Effector CD4-positive, alpha-beta T cell (primary cell): Measurements from ENCODE around the gene TANK.
"Not testable (repeated sequence)": the region's sequence is repeated elsewhere in the genome, so short reads cannot be mapped to it uniquely, and the experiment has no call there.

Source experiments
- DNase-seq: peaks from one replicate; pipeline ENCODE4 v3.0.0-alpha.2; 2020
- total RNA-seq: gene quantifications from one replicate; lab custom pipeline; 2026; lab: John Stamatoyannopoulos, UW

Gene TANK
- total RNA-seq = 112 reads per million, percentile 85 among the genes with 10 or more reads in this experiment

GRCh38 chr2:161160226-161161073 lies at the start of gene TANK:
TANK (plus strand) TSS chr2:161160428; CDS start chr2:161179663, 19,235 bp downstream.
- DNase-seq = peak; percentile 82

DNA sequence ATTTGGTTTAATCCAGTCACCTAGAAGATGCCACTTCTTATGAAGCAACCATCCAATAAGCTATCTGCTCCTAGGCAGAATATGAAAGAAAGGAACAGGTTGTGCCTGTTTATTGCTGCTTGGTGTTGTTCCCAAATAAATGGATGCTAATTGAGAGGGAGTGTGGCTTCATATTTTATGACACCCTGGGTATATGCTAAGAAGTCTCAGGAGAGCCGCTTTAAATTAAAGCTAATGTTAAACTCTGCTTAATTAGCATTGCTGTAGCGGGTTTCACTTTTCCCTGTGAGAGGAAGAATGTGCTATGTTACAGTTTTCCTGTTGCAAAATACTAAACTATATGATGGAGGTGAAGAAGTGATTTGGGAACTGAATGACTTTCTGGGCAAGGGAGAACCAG lies 48.7 kb upstream of the TANK start:
- DNase-seq = no peak

- no peak for DNase-seq
These were observed 47.3 kb upstream of the TANK start for GRCh38 chr2:161112908-161113307.

DNA sequence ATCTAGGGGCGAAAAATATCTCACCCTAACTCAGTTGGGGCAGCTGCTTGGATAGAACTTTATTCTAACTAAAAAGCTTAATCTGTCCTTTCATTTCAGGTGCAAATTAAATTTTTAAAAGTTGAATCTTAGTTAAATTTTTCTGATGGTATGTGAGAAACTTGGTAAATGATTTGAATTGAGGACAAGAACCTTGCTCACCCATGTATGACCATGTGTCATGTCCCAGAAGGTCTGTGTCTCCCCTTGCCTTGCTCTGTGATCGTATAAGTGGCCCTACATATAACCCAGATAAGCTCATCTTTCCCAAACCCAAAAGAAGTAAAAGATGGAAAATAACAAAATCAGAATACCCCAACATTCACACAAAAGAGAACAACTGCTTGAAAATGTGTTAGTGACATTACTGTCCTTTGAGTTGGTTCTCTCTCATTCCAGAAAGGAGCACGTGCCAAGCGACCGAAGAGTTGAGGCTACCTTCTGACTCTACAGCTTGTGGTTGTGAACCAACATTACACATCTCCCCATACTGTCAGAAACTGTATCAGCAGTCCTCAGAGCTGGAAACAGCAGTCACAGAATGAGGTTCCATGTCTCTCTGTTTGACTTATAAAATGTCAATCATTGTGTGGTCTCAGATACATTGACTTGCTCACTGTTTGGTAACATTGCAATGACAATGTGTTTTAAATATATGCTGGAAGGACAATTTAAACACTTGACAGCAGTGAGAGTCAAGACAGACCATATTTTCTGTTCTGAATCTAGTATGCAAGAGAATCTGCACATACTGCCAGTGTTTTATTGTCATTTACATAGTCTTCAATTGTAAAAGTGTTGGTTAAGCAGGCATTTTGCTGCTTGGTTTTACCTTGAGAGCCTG lies 46.3 kb upstream of the TANK start:
- DNase-seq = no peak

- no peak for DNase-seq
These were observed 45.0 kb upstream of the TANK start for GRCh38 chr2:161115205-161115604.

- DNase-seq = no peak
These were observed 44.4 kb upstream of the TANK start for GRCh38 chr2:161115605-161116380.

DNA sequence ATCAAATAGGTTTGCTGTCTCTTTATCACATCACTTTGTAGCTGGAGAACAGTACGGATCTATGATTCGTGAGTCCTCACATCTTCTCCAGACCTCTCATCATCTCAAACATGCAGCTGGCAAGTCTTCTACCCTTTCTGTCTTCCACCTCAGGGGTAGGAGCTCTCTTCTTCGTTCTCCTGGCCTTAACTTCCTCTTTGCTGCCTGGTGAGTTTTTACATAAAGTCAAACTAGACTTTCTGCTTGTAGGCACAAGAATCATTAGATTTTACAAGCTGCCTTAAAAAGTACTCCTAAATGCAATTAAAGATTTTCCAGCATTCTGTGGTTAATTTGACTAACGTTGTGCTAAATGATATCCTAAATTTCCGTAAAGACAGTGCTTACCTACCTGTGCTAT lies 43.7 kb upstream of the TANK start:
- no peak for DNase-seq

- DNase-seq = no peak
These were observed 42.7 kb upstream of the TANK start for GRCh38 chr2:161117506-161117905.

GRCh38 chr2:161118722-161119121 lies 41.5 kb upstream of the TANK start:
- no peak for DNase-seq

GRCh38 chr2:161119483-161119882 lies 40.7 kb upstream of the TANK start:
- no peak for DNase-seq

GRCh38 chr2:161120775-161121174 lies 39.5 kb upstream of the TANK start:
- DNase-seq = no peak

DNA sequence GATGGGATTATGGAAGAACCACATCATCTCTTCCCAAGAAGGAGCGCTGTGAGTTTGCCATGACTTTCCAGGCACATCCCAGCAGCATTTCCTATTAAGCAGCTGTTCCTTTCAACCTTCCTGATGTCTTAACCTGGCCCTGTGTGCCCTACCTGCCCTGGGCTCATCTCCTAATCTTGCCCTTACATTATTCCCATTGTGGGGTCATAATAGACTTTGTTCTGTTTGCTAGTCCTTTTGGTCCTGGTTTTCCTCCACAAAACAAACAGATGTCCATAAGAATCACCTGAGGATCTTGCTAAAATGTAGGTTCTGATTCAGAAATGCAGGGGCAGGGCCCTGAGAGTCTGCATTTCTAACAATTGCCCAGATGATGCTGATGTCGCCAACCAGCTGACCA lies 38.6 kb upstream of the TANK start:
- DNase-seq = no peak

DNA sequence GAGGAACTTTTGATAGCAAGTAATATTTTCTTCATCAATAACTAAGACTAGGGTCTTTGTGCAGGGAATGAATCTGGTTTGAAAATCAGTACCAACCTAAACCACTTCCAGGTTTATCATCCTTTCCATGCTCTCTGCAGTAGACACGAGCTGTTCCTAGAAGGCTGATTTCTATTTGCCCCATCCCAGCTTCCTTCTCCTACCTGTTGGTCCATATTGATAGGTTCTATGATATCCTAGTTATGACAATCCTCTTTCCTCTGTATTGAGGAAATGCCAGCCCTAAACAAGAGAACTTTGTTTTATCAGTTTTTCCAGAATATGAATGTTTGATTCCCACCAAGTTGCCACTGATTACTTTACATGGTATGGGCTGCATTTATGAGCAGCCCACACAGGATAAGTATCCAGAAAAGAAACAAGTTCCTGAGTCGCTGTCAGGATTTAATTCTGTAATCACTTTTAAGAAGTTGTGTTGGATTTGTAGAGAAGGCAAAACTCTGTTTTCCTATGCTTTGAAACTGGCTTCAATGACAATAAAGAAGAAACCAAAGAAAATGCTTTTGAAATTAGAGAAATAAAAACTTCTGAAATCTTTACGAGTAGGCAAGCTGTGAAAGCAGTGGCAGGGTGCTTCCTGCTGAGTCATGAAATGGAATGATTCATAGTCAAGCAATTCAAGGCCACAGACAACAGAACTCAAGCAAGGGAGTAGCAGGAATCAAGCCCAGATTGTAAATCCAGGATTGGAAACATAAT lies 37.3 kb upstream of the TANK start:
- no peak for DNase-seq

GRCh38 chr2:161123531-161124030 lies 36.6 kb upstream of the TANK start:
- no peak for DNase-seq

GRCh38 chr2:161124201-161124600 lies 36.0 kb upstream of the TANK start:
- DNase-seq = no peak

DNA sequence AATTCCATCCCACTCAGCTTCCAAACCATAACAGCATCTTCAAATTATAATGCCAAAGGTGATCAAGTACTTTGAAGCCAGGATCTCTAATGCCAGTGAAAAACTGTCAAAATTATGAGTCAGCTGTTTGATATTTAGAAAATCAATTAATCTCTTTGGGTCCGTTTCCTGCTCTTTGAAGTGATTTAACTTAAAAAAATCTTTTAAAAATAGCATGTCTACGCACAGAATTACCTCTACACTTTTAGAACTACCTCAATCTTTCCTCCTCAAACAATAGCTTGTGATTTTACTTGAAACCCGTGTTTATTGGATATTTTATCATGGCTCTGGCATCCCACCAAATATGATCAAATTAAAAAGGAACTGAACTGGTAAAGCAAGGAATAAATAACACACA lies 31.3 kb upstream of the TANK start:
- no peak for DNase-seq

DNA sequence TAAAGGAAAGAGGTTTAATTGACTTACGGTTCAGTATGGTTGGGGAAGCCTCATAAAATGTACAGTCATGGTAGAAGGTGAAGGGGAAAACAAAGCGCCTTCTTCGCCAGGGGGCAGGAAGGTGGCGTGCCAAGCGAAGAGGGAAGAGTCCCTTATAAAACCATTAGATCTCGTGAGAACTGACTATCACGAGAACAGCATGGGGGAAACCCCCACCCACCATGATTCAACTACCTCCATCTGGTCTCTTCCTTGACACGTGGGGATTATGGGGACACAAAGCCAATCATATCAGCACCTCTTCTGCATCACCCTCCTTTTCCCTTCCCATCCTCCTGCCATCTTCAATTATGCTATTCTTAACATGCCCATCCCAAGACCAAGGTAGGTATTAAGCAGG lies 29.9 kb upstream of the TANK start:
- no peak for DNase-seq

DNA sequence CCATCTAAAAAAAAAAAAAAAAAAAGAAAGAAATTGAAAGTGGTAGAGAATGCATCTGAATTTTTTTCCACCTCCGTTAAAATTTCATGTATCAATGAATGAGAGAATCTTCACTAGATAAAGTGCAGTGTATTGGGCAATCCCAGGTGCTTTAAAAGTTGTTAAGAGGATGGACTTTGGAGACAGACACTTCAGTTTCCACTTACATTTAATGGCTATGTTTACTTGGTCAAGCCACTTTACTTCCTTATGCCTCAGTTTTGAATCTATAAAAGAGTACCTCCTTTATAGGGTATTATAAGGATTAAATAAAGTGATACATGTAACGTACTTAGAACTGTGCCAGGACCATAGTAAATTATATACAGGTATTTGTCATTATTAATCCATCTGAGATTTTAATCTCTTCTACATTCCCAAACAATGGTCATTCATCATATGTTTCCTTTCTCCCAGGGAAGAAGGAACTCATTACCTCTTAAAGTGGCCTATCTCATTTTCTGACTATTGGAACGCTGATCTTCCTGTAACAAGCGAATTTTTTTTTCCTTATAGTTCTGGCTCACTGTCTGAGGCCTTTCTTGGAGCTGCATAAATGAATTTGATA lies 29.1 kb upstream of the TANK start:
- no peak for DNase-seq

GRCh38 chr2:161131804-161132203 lies 28.4 kb upstream of the TANK start:
- DNase-seq = no peak

GRCh38 chr2:161132384-161132783 lies 27.8 kb upstream of the TANK start:
- not testable (repeated sequence) for DNase-seq

DNA sequence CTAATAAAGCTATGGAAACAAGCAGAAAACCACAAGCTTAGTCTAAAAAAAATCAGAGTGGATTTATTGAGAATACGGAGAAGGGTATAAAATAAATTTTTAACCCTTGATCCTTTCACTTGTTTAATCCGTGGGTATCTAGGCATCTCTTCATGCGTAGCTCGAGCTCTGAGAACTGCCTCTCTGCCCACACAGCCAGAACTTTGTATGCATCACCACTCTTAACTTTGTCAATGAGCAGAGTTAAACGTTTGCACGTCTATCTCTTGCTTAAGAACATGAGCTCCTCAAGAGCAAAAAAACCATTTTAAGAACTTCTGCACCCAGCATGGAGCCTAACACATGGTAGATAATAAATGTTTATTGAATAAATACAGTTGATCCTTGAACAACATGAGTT lies 26.9 kb upstream of the TANK start:
- DNase-seq = no peak
